SK-N-SH treated with all-trans-retinoic acid at 6 μM for 48 hours (cell line): Measurements from ENCODE around the gene SYCP2.

Experiments used
- ESRRG ChIP-seq: fragments of 250-450 bp; sonication (Bioruptor Pico); IDR thresholded peaks from 2 replicates; pipeline ENCODE4 v1.6.1; 2021; ENCODE audit warnings: mild to moderate bottlenecking
- ISL1 ChIP-seq: fragments of 250-450 bp; sonication (Bioruptor Pico); IDR thresholded peaks from 2 replicates; pipeline ENCODE4 v2.1.2; 2022; ENCODE audit warnings: mild to moderate bottlenecking, moderate library complexity
- TCF4 ChIP-seq: fragments of 250-450 bp; sonication (Bioruptor Pico); IDR thresholded peaks from 2 replicates; pipeline ENCODE4 v1.8.0; 2021; ENCODE audit warnings: mild to moderate bottlenecking, moderate library complexity, borderline replicate concordance
- ZFP3 ChIP-seq: fragments of 250-450 bp; sonication (Bioruptor Pico); IDR thresholded peaks from 2 replicates; pipeline ENCODE4 v1.5.0; 2020; ENCODE audit warnings: mild to moderate bottlenecking, moderate library complexity
- TF ChIP-seq, protein P1 (sequence below): fragments of 250-450 bp; sonication (Bioruptor Pico); IDR thresholded peaks from 2 replicates; pipeline ENCODE4 v1.8.0; 2020; ENCODE audit warnings: mild to moderate bottlenecking, moderate library complexity, borderline replicate concordance

DNA sequence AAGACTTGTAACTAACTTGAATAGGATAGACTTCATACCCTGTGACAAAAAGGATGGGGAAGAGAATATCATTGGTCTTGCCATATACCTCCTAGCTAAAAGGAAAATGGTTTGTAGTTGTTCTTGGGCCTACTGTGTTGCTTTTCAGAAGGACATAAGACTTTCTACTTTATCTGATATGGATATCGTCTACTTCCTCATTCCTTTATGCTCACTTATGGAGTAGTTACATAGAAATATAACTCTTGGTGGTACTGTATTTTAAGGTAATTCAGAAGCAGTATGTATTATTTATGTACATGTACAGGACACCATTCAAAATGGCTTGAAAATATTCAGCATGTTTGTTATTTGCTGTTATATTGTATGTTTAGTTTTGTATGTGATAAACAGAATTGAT is 14.8 kb upstream of the SYCP2 start:
- TF ChIP-seq ESRRG (no peak), ISL1 (CRISPR knock-in tag) (no peak), ZFP3 (CRISPR knock-in tag) (no peak), TCF4 (CRISPR knock-in tag) (no peak)
- TF ChIP-seq, protein P1, sequence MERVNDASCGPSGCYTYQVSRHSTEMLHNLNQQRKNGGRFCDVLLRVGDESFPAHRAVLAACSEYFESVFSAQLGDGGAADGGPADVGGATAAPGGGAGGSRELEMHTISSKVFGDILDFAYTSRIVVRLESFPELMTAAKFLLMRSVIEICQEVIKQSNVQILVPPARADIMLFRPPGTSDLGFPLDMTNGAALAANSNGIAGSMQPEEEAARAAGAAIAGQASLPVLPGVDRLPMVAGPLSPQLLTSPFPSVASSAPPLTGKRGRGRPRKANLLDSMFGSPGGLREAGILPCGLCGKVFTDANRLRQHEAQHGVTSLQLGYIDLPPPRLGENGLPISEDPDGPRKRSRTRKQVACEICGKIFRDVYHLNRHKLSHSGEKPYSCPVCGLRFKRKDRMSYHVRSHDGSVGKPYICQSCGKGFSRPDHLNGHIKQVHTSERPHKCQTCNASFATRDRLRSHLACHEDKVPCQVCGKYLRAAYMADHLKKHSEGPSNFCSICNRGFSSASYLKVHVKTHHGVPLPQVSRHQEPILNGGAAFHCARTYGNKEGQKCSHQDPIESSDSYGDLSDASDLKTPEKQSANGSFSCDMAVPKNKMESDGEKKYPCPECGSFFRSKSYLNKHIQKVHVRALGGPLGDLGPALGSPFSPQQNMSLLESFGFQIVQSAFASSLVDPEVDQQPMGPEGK (CRISPR knock-in tag) = no peak
